ENCODE measurements around the gene ZIC2.

- TF ChIP-seq TAF1 (IDR thresholded peaks at IDR 0.05; ENCODE audit: low read depth, low read length) = peak; percentile 79
- no peak for TF ChIP-seq NRF1 (IDR thresholded peaks at IDR 0.05; ENCODE audit: low read depth, low read length)
- no peak for TF ChIP-seq HDAC6 (IDR thresholded peaks at IDR 0.05; ENCODE audit: low read depth, low read length)
- TF ChIP-seq CTCF (IDR thresholded peaks at IDR 0.05; ENCODE audit: control extremely low read depth in 1 of 3, insufficient read depth in 1 of 3, low read depth in 1 of 3, low read length in 3 of 3) = no peak
- TF ChIP-seq EZH2 (IDR thresholded peaks at IDR 0.05; ENCODE audit: low read depth, low read length, severe bottlenecking) = peak; percentile 17
- TF ChIP-seq BRCA1 (IDR thresholded peaks at IDR 0.05; ENCODE audit: low read depth, low read length) = no peak
- no peak for TF ChIP-seq RFX5 (IDR thresholded peaks at IDR 0.05; ENCODE audit: borderline replicate concordance, low read depth, low read length)
- TF ChIP-seq POLR2A (IDR thresholded peaks at IDR 0.05; ENCODE audit: control extremely low read depth in 1 of 2, low read depth in 2 of 2, low read length in 2 of 2) = peak in 1 of 2 experiments; percentile 69; a peak in 1 of 3 replicates
- TF ChIP-seq MAFK (IDR thresholded peaks at IDR 0.05; ENCODE audit: low read depth, low read length) = no peak
- no peak; the same call in 1 of the 2 replicates for TF ChIP-seq EGR1 (IDR thresholded peaks at IDR 0.05; ENCODE audit: borderline replicate concordance, low read depth, low read length)
- no peak for TF ChIP-seq SRF (IDR thresholded peaks at IDR 0.05; ENCODE audit: low read depth, low read length)
- peak in 1 of 2 experiments; percentile 63; a peak in 1 of 3 replicates for TF ChIP-seq EP300 (IDR thresholded peaks at IDR 0.05; ENCODE audit: borderline replicate concordance in 1 of 2, low read depth in 2 of 2, low read length in 2 of 2)
- TF ChIP-seq USF2 (IDR thresholded peaks at IDR 0.05; ENCODE audit: low read length) = no peak; the same call in 1 of the 2 replicates
Measured at GRCh38 chr13:99978799-99979452, 2.7 kb upstream of the ZIC2 start.
